ENCODE measurements around the gene CPED1.

DNA sequence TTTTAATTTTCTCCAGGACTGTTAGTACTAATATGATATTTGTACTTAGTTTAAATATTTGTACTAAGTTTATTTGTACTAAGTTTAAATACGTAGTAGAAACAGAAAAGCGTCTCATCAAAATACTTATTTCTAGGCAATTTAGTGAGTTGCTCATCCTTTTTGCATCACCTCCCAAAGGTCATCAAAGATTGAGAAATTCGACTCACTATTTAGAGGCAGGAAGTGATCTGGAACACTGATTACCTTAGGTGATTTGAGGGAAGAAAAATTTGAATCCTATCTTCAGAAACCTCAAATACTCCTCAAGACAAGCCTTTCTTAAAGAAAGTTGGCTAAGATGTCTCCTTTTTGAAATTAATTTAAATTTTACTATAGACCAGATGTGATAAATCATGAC lies 354.8 kb downstream of the CPED1 start:
- TF ChIP-seq, protein P1, sequence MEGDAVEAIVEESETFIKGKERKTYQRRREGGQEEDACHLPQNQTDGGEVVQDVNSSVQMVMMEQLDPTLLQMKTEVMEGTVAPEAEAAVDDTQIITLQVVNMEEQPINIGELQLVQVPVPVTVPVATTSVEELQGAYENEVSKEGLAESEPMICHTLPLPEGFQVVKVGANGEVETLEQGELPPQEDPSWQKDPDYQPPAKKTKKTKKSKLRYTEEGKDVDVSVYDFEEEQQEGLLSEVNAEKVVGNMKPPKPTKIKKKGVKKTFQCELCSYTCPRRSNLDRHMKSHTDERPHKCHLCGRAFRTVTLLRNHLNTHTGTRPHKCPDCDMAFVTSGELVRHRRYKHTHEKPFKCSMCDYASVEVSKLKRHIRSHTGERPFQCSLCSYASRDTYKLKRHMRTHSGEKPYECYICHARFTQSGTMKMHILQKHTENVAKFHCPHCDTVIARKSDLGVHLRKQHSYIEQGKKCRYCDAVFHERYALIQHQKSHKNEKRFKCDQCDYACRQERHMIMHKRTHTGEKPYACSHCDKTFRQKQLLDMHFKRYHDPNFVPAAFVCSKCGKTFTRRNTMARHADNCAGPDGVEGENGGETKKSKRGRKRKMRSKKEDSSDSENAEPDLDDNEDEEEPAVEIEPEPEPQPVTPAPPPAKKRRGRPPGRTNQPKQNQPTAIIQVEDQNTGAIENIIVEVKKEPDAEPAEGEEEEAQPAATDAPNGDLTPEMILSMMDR (IDR thresholded peaks at IDR 0.05), result no peak
- no peak for TF ChIP-seq POLR2A (IDR thresholded peaks at IDR 0.05)
